ENCODE measurements around the gene ACACA.

DNA sequence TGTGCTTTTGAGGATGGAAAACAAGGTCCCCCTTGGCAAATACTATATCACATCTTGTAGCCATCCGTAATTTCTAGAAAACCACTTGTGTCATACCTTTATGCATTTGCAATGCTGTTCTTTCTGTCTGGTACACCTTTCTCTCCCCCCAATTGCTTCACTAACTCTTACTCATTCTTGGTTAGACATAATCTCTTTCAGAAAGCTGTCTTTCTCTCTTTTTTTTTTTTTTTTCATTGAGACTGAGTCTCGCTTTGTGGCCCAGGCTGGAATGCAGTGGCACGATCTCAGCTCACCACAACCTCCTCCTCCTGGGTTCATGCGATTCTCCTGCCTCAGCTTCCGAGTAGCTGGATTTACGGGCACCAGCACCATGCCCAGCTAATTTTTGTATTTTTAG is 125.8 kb downstream of the ACACA start:
- TF ChIP-seq, protein P1, sequence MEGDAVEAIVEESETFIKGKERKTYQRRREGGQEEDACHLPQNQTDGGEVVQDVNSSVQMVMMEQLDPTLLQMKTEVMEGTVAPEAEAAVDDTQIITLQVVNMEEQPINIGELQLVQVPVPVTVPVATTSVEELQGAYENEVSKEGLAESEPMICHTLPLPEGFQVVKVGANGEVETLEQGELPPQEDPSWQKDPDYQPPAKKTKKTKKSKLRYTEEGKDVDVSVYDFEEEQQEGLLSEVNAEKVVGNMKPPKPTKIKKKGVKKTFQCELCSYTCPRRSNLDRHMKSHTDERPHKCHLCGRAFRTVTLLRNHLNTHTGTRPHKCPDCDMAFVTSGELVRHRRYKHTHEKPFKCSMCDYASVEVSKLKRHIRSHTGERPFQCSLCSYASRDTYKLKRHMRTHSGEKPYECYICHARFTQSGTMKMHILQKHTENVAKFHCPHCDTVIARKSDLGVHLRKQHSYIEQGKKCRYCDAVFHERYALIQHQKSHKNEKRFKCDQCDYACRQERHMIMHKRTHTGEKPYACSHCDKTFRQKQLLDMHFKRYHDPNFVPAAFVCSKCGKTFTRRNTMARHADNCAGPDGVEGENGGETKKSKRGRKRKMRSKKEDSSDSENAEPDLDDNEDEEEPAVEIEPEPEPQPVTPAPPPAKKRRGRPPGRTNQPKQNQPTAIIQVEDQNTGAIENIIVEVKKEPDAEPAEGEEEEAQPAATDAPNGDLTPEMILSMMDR (IDR thresholded peaks at IDR 0.05) = no peak
- TF ChIP-seq EZH2 (IDR thresholded peaks at IDR 0.05; ENCODE audit: borderline replicate concordance, insufficient read depth, low read depth, low read length, poor library complexity, severe bottlenecking) = no peak

All from B cell (primary cell).